Right lobe of liver (tissue), 6 donors: Measurements from ENCODE around the gene FOXB1. TPM values are rescaled to one million over a fixed set of nuclear protein-coding genes. Genes with fewer than 3 reads are reported as not detected.

Experiments
- ATAC-seq, 4 donors: fragments of 200-7000 bp; cut with Tn5 transposase; one replicate each; pipeline ENCODE4 v1.9.1; 2020; ENCODE audit warnings: mild to moderate bottlenecking in 4 of 4, moderate library complexity in 4 of 4
- DNase-seq, 3 donors: peaks; one replicate each; pipeline ENCODE4 v3.0.0-alpha.2; 2020
- H3K27ac ChIP-seq, 3 donors: fragments of 200-600 bp; one replicate each; pipeline ENCODE4 v1.8.0; 2022
- H3K27me3 ChIP-seq, 2 donors: fragments of 200-600 bp; one replicate each; pipeline ENCODE4 v1.8.0; 2022
- H3K36me3 ChIP-seq, 4 donors: fragments of 200-600 bp; sonication (generic) in 1 of 4; one replicate each; pipeline versions ENCODE4 v1.5.1 to v1.8.0; 2017 to 2022; ENCODE audit warnings: control low read depth in 1 of 4
- H3K4me1 ChIP-seq, 4 donors: fragments of 200-600 bp; sonication (generic) in 1 of 4; one replicate each; pipeline versions ENCODE4 v1.5.1 to v1.8.0; 2017 to 2022; ENCODE audit warnings: control low read depth in 1 of 4
- H3K4me3 ChIP-seq, 3 donors: fragments of 200-600 bp; one replicate each; pipeline ENCODE4 v1.8.0; 2022
- H3K9me3 ChIP-seq, 4 donors: fragments of 200-600 bp; sonication (generic) in 1 of 4; one replicate each; pipeline versions ENCODE4 v1.5.1 to v1.8.0; 2017 to 2022; ENCODE audit warnings: control low read depth in 1 of 4
- POLR2A ChIP-seq: fragments of 450-650 bp; IDR thresholded peaks from one replicate; pipeline ENCODE4 v1.6.1; 2017; ENCODE audit warnings: antibody characterized with exemption, mild to moderate bottlenecking
- WGBS: methylation state at CpG from one replicate; pipeline ENCODE4 v1.1.6; 2018; ENCODE audit warnings: low coverage, low lambda C conversion rate; ENCODE audit not compliant: insufficient coverage; ENCODE audit errors: missing lambda C conversion rate; 5-methylcytosine and 5-hydroxymethylcytosine counted together
- intact Hi-C, 2 donors: fragments of 100-400 bp; cut with DNase I; formaldehyde crosslinking; loops; one replicate each; pipeline versions ENCODE4 v1.11.2 to v1.14.1; 2022
- total RNA-seq, 6 experiments: library from RNA; depleted of rRNA in 2 of 6; stranded (reverse); fragments of >200 nt in 2 of 6; fragmentation: NEBNext Ultra II Directional in 3 of 6; extraction: Animal tissue kit (Norgen Biotek cat#: 25700) in 3 of 6; gene quantifications; one replicate each; pipeline versions ENCODE4 v1.1.0 to v1.2.4, GENCODE V29; 2016 to 2023
- TF ChIP-seq, protein P1 (sequence below), 4 donors: fragments of 200-600 bp in 3 of 4; fragments of 450-650 bp in 1 of 4; IDR thresholded peaks; one replicate each; pipeline versions ENCODE4 v1.5.1 to v1.8.0; 2016 to 2022; ENCODE audit warnings: antibody characterized with exemption in 4 of 4, mild to moderate bottlenecking in 2 of 4
- donor health status: DM: no; HTN: yes; CAD: no.
- donor health status: DM: no; HTN: no; CAD: no.
- donor health status: DM: no; HTN: no; CAD: no.
- donor health status: DM: no; HTN: yes; CAD: no.
- donor health status: DM: no; HTN: yes; CAD: no.

Gene FOXB1
- total RNA-seq, 6 experiments from 2014 or later = not detected

GRCh38 chr15:60022379-60022741 is 18.2 kb downstream of the FOXB1 start:
- intact Hi-C loops = no loop called here
- 71% methylated on average over 3 of the region's 3 CpGs for WGBS
- no peak for TF ChIP-seq POLR2A
- TF ChIP-seq, protein P1, sequence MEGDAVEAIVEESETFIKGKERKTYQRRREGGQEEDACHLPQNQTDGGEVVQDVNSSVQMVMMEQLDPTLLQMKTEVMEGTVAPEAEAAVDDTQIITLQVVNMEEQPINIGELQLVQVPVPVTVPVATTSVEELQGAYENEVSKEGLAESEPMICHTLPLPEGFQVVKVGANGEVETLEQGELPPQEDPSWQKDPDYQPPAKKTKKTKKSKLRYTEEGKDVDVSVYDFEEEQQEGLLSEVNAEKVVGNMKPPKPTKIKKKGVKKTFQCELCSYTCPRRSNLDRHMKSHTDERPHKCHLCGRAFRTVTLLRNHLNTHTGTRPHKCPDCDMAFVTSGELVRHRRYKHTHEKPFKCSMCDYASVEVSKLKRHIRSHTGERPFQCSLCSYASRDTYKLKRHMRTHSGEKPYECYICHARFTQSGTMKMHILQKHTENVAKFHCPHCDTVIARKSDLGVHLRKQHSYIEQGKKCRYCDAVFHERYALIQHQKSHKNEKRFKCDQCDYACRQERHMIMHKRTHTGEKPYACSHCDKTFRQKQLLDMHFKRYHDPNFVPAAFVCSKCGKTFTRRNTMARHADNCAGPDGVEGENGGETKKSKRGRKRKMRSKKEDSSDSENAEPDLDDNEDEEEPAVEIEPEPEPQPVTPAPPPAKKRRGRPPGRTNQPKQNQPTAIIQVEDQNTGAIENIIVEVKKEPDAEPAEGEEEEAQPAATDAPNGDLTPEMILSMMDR (IDR thresholded peaks at IDR 0.05) = no peak

GRCh38 chr15:60026555-60026954 is 22.4 kb downstream of the FOXB1 start:
- DNase-seq = no peak
- WGBS = 74% methylated on average over 2 of the region's 2 CpGs
- Histone ChIP-seq H3K27me3 (no peaks in the 10 kb centered on the region), H3K36me3 (no peaks in the 10 kb centered on the region), H3K27ac (no peak overlapping the region), H3K9me3 (no peaks in the 10 kb centered on the region), H3K4me3 (no peak overlapping the region), H3K4me1 (no peaks in the 10 kb centered on the region)
- no peak for ATAC-seq
- intact Hi-C loops = no loop called here
- TF ChIP-seq POLR2A = no peak
- TF ChIP-seq, protein P1 (IDR thresholded peaks at IDR 0.05) = no peak

More at GRCh38 chr15:60022379-60022741, 18.2 kb downstream of the FOXB1 start:
- H3K36me3 ChIP-seq = no peaks in the 10 kb centered on the region
- no peaks in the 10 kb centered on the region for H3K4me1 ChIP-seq
- H3K4me3 ChIP-seq = no peak overlapping the region
- H3K9me3 ChIP-seq = no peaks in the 10 kb centered on the region
- H3K27me3 ChIP-seq = no peaks in the 10 kb centered on the region
- DNase-seq (no peak), ATAC-seq (no peak)
- H3K27ac ChIP-seq = no peak overlapping the region

- ATAC-seq (no peak), DNase-seq (no peak)
- H3K36me3 ChIP-seq = no peaks in the 10 kb centered on the region
- intact Hi-C loops = no loop called here
- no peaks in the 10 kb centered on the region for H3K27me3 ChIP-seq
- H3K9me3 ChIP-seq = no peaks in the 10 kb centered on the region
- no peaks in the 10 kb centered on the region for H3K4me1 ChIP-seq
- WGBS = 66% methylated on average over 3 of the region's 3 CpGs
- TF ChIP-seq POLR2A = no peak
- TF ChIP-seq, protein P1 (IDR thresholded peaks at IDR 0.05) = no peak
- no peak overlapping the region for H3K27ac ChIP-seq
- H3K4me3 ChIP-seq = no peak overlapping the region
Measured at GRCh38 chr15:60035344-60035743, 31.2 kb downstream of the FOXB1 start.

GRCh38 chr15:60039316-60039715 is 35.2 kb downstream of the FOXB1 start:
- DNase-seq = no peak
- no peaks in the 10 kb centered on the region for H3K36me3 ChIP-seq
- H3K4me3 ChIP-seq = no peak overlapping the region
- no peaks in the 10 kb centered on the region for H3K27me3 ChIP-seq
- H3K27ac ChIP-seq = no peak overlapping the region
- H3K9me3 ChIP-seq = no peaks in the 10 kb centered on the region
- no peak for ATAC-seq
- WGBS = 38% methylated on average over 3 of the region's 3 CpGs
- TF ChIP-seq POLR2A = no peak
- TF ChIP-seq, protein P1 (IDR thresholded peaks at IDR 0.05) = no peak
- intact Hi-C loops = no loop called here
- no peaks in the 10 kb centered on the region for H3K4me1 ChIP-seq
